SU-DHL-6 (cell line): Measurements from ENCODE around the gene LMO7.

Experiments
- EZH2phosphoT487 ChIP-seq: fragments of 200-600 bp; sonication (generic), shearing (Covaris generic); conservative IDR thresholded peaks from 2 replicates; pipeline ENCODE4 v1.6.1; 2018; ENCODE audit warnings: mild to moderate bottlenecking, antibody characterized with exemption, low read length, moderate library complexity, mixed read lengths
- TF ChIP-seq, protein P1 (sequence below): fragments of 200-600 bp; sonication (generic); IDR thresholded peaks from one replicate; pipeline ENCODE4 v1.5.1; 2017; ENCODE audit warnings: antibody characterized with exemption, mild to moderate bottlenecking, low read length, moderate library complexity; ENCODE audit not compliant: insufficient read depth, poor library complexity, severe bottlenecking

GRCh38 chr13:75633285-75633684 lies 2.8 kb upstream of the LMO7 start:
- TF ChIP-seq, protein P1, sequence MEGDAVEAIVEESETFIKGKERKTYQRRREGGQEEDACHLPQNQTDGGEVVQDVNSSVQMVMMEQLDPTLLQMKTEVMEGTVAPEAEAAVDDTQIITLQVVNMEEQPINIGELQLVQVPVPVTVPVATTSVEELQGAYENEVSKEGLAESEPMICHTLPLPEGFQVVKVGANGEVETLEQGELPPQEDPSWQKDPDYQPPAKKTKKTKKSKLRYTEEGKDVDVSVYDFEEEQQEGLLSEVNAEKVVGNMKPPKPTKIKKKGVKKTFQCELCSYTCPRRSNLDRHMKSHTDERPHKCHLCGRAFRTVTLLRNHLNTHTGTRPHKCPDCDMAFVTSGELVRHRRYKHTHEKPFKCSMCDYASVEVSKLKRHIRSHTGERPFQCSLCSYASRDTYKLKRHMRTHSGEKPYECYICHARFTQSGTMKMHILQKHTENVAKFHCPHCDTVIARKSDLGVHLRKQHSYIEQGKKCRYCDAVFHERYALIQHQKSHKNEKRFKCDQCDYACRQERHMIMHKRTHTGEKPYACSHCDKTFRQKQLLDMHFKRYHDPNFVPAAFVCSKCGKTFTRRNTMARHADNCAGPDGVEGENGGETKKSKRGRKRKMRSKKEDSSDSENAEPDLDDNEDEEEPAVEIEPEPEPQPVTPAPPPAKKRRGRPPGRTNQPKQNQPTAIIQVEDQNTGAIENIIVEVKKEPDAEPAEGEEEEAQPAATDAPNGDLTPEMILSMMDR: no peak
- TF ChIP-seq EZH2phosphoT487: no peak
